Measurements from ENCODE around the gene WDR17.

- TF ChIP-seq CTCF (IDR thresholded peaks at IDR 0.05; ENCODE audit: low read depth, low read length, poor library complexity, severe bottlenecking) (no peak), EZH2phosphoT487 (IDR thresholded peaks at IDR 0.05; ENCODE audit: borderline replicate concordance, low read length) (no peak)
Observed at GRCh38 chr4:176226736-176227135, 161.1 kb downstream of the WDR17 start.

All from DOHH2 (cell line).